ENCODE data around the gene SELENBP1.
A peak's percentile ranks its signal among the peaks of the same experiment; 100 is the strongest.

The SELENBP1 gene

DNA sequence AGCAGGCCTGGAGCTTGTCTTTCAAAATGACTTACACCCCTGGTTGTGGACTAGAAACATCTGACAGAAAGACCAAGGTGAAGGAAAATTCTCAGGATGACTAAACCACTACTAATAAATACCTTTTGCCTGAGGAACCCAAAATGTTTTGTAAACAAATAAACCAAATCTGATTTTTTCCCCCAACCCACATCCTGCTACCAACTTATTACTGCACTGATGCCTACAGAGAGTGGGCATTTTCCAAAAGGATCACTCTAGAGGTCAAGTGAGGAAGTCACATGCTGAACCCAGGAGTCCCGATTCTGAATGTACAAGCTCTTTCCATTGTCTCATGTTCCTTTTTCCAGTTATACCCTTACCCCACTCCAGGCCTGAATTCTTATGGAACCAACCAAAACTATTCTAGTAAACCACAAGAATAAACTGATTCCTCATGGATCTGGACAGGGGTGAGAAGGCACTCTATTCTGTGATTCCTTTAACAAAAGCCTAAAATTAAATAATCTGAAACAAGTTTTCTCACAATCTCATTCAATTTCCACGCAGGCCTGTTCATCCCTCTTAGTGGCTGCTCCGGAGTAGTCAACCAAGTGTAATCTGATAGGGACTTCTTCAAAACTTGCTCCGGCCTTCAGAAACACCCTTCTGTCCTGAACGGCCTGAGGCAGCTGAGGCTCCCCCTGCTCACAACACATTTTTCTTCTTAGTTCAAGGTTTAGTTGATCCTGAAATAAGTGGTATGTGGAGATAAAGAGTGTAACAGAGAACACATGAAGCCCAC, 46.7 kb downstream of the SELENBP1 start:
- peaks cover 38% of the 10 kb centered on the region for H3K79me2 ChIP-seq (ENCODE audit: control insufficient read depth, low read length)
- H3K4me3 ChIP-seq (ENCODE audit: low read length) = peak overlapping the region; percentile 93
- no peaks in the 10 kb centered on the region for H3F3A ChIP-seq (ENCODE audit: control insufficient read depth, insufficient read depth)
- H3K36me3 ChIP-seq (ENCODE audit: control insufficient read depth, low read length) = peaks cover 34% of the 10 kb centered on the region
- H3K4me2 ChIP-seq (ENCODE audit: low read length) = peak overlapping the region; percentile 99
- no peaks in the 10 kb centered on the region for H3K27me3 ChIP-seq (ENCODE audit: control insufficient read depth, low read length)
- TF ChIP-seq, protein P1, sequence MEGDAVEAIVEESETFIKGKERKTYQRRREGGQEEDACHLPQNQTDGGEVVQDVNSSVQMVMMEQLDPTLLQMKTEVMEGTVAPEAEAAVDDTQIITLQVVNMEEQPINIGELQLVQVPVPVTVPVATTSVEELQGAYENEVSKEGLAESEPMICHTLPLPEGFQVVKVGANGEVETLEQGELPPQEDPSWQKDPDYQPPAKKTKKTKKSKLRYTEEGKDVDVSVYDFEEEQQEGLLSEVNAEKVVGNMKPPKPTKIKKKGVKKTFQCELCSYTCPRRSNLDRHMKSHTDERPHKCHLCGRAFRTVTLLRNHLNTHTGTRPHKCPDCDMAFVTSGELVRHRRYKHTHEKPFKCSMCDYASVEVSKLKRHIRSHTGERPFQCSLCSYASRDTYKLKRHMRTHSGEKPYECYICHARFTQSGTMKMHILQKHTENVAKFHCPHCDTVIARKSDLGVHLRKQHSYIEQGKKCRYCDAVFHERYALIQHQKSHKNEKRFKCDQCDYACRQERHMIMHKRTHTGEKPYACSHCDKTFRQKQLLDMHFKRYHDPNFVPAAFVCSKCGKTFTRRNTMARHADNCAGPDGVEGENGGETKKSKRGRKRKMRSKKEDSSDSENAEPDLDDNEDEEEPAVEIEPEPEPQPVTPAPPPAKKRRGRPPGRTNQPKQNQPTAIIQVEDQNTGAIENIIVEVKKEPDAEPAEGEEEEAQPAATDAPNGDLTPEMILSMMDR (IDR thresholded peaks at IDR 0.05; ENCODE audit: low read depth, low read length, poor library complexity, severe bottlenecking) = no peak
- TF ChIP-seq EZH2phosphoT487 (IDR thresholded peaks at IDR 0.05; ENCODE audit: borderline replicate concordance, low read length) = no peak
- no peaks in the 10 kb centered on the region for H3K9me3 ChIP-seq (ENCODE audit: control insufficient read depth, insufficient read depth, low read length)
- H3K4me1 ChIP-seq (ENCODE audit: control insufficient read depth, low read length) = peaks cover 28% of the 10 kb centered on the region
- H3K9me2 ChIP-seq (replicated peaks; ENCODE audit: control insufficient read depth, low read length) = no peaks in the 10 kb centered on the region
- no peak overlapping the region for H3K27ac ChIP-seq (ENCODE audit: low read depth, low read length)
- H4K20me1 ChIP-seq (ENCODE audit: control insufficient read depth, insufficient read depth, low read depth, low read length) = no peaks in the 10 kb centered on the region

DNA sequence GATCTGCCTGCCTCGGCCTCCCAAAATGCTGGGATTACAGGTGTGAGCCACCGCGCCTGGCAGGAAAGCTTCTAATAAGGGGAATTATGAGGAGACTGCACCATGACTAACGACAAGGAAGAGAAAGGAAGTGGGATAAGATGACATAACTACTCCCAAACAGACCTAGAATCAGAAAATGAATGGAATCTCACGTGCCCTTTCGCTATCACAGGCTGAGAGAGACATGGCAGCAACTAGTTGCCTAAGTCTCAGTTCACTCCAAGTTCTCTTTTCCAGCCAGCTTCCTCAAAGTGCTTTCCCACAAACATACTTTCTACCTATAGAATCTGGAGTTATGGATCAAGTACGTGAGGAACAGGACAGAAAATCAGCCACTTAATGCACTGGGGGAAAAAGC, 47.3 kb downstream of the SELENBP1 start:
- TF ChIP-seq, protein P1 (IDR thresholded peaks at IDR 0.05; ENCODE audit: low read depth, low read length, poor library complexity, severe bottlenecking) = no peak
- no peak for TF ChIP-seq EZH2phosphoT487 (IDR thresholded peaks at IDR 0.05; ENCODE audit: borderline replicate concordance, low read length)
- Histone ChIP-seq H3K4me1 (ENCODE audit: control insufficient read depth, low read length) (peaks cover 28% of the 10 kb centered on the region), H3K9me3 (ENCODE audit: control insufficient read depth, insufficient read depth, low read length) (no peaks in the 10 kb centered on the region), H3K27me3 (ENCODE audit: control insufficient read depth, low read length) (no peaks in the 10 kb centered on the region), H3K4me2 (ENCODE audit: low read length) (peak overlapping the region; percentile 99; the same call in 1 of the 2 replicates), H3K36me3 (ENCODE audit: control insufficient read depth, low read length) (peaks cover 40% of the 10 kb centered on the region), H3K27ac (ENCODE audit: low read depth, low read length) (no peak overlapping the region), H3K4me3 (ENCODE audit: low read length) (no peak overlapping the region), H3K79me2 (ENCODE audit: control insufficient read depth, low read length) (peaks cover 41% of the 10 kb centered on the region), H3K9me2 (replicated peaks; ENCODE audit: control insufficient read depth, low read length) (no peaks in the 10 kb centered on the region), H3F3A (ENCODE audit: control insufficient read depth, insufficient read depth) (no peaks in the 10 kb centered on the region), H4K20me1 (ENCODE audit: control insufficient read depth, insufficient read depth, low read depth, low read length) (no peaks in the 10 kb centered on the region)

DNA sequence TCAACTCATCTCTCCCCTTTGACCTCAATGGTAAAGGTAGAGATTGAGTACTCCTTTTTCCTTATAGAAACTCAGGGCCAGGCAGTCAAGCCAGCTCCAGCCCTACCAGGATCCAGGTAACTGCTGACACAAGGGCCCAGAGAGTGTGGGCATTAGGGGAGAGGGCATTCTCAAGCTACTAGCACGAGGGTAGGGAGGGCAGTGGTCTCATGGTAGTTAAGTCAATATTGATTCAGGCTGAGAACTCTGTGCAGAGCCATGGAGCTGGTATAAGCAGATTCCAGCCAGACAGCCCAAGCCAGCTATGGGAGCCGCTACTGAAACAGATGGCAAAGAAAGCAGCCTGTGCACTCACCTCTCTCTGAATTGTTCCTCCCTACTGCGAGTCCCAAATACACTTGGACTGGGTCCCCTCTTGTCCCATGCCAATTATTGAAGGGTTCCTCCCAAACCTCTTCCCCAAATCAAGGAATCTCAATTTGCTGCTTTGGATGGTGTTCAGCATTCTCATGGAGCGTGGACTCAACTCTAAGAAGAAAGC, 48.0 kb downstream of the SELENBP1 start:
- Histone ChIP-seq H3K9me2 (replicated peaks; ENCODE audit: control insufficient read depth, low read length) (no peaks in the 10 kb centered on the region), H3K4me1 (ENCODE audit: control insufficient read depth, low read length) (peaks cover 24% of the 10 kb centered on the region), H3F3A (ENCODE audit: control insufficient read depth, insufficient read depth) (no peaks in the 10 kb centered on the region), H3K27me3 (ENCODE audit: control insufficient read depth, low read length) (no peaks in the 10 kb centered on the region), H3K27ac (ENCODE audit: low read depth, low read length) (no peak overlapping the region), H3K9me3 (ENCODE audit: control insufficient read depth, insufficient read depth, low read length) (no peaks in the 10 kb centered on the region), H4K20me1 (ENCODE audit: control insufficient read depth, insufficient read depth, low read depth, low read length) (no peaks in the 10 kb centered on the region), H3K4me3 (ENCODE audit: low read length) (no peak overlapping the region), H3K4me2 (ENCODE audit: low read length) (no peak overlapping the region), H3K36me3 (ENCODE audit: control insufficient read depth, low read length) (peaks cover 42% of the 10 kb centered on the region), H3K79me2 (ENCODE audit: control insufficient read depth, low read length) (peaks cover 41% of the 10 kb centered on the region)
- TF ChIP-seq, protein P1 (IDR thresholded peaks at IDR 0.05; ENCODE audit: low read depth, low read length, poor library complexity, severe bottlenecking) = no peak

Measured in DOHH2 (cell line).